Natural killer cell (primary cell): Measurements from ENCODE around the gene CCDC9B. TPM values are rescaled to one million over a fixed set of nuclear protein-coding genes. Genes with fewer than 3 reads are reported as not detected.

ENCODE experiments used
- ATAC-seq, 3 donors: fragments of 150-1000 bp in 2 of 3; fragments of 200-7000 bp in 1 of 3; cut with Tn5 transposase; 1 replicate in 1 of 3; 2 replicates in 2 of 3; pipeline ENCODE4 v1.10.0; 2021; ENCODE audit warnings: mild to moderate bottlenecking in 2 of 3, moderate library complexity in 2 of 3
- DNase-seq, 2 donors: peaks; one replicate each; pipeline versions ENCODE4 v3.0.0 to v3.0.0-alpha.2; 2013 to 2021; ENCODE audit warnings: mixed read lengths in 1 of 2
- H3K27ac ChIP-seq: one replicate; pipeline ENCODE4 v1.5.1; 2013; ENCODE audit warnings: mild to moderate bottlenecking, low read length
- H3K27me3 ChIP-seq: one replicate; pipeline ENCODE4 v1.6.1; 2013; ENCODE audit warnings: low read length; ENCODE audit not compliant: control insufficient read depth, insufficient read depth
- H3K36me3 ChIP-seq: one replicate; pipeline ENCODE4 v1.6.1; 2013; ENCODE audit warnings: low read length; ENCODE audit not compliant: control insufficient read depth, insufficient read depth
- H3K4me1 ChIP-seq: one replicate; pipeline ENCODE4 v1.6.1; 2013; ENCODE audit warnings: low read length; ENCODE audit not compliant: control insufficient read depth, insufficient read depth
- H3K4me3 ChIP-seq: one replicate; pipeline ENCODE4 v1.5.1; 2013; ENCODE audit warnings: low read length
- H3K9me3 ChIP-seq: one replicate; pipeline ENCODE4 v1.6.1; 2013; ENCODE audit warnings: low read length; ENCODE audit not compliant: control insufficient read depth, insufficient read depth
- H3K27ac Mint-ChIP-seq, 2 donors: one replicate each; pipeline ENCODE4 v1.8.0; 2022; ENCODE audit warnings: mild to moderate bottlenecking in 2 of 2, mixed read lengths in 2 of 2, moderate library complexity in 1 of 2
- H3K27me3 Mint-ChIP-seq, 2 donors: one replicate each; pipeline ENCODE4 v1.8.0; 2022; ENCODE audit warnings: low read depth in 2 of 2, mixed read lengths in 2 of 2
- H3K36me3 Mint-ChIP-seq: one replicate; pipeline ENCODE4 v1.8.0; 2022; ENCODE audit warnings: mixed read lengths
- H3K4me1 Mint-ChIP-seq, 2 donors: one replicate each; pipeline ENCODE4 v1.8.0; 2022; ENCODE audit warnings: mixed read lengths in 2 of 2
- H3K4me3 Mint-ChIP-seq: one replicate; pipeline ENCODE4 v1.8.0; 2022; ENCODE audit warnings: mild to moderate bottlenecking, moderate library complexity, mixed read lengths
- H3K9me3 Mint-ChIP-seq, 2 donors: one replicate each; pipeline ENCODE4 v1.8.0; 2022; ENCODE audit warnings: mixed read lengths in 2 of 2
- CTCF ChIP-seq: fragments of 200-600 bp; IDR thresholded peaks from one replicate; pipeline ENCODE4 v1.8.0; 2022; ENCODE audit warnings: antibody characterized with exemption
- WGBS: methylation state at CpG from one replicate; pipeline ENCODE4 v1.1.7; 2013; ENCODE audit warnings: missing lambda C conversion rate; ENCODE audit not compliant: insufficient coverage; 5-methylcytosine and 5-hydroxymethylcytosine counted together
- intact Hi-C: fragments of 100-400 bp; cut with micrococcal nuclease; formaldehyde crosslinking; loops from one replicate; pipeline ENCODE4 v1.14.2; 2022
- total RNA-seq, 4 donors: library from RNA; stranded (reverse); fragments of 120-200 nt in 1 of 4; gene quantifications; one replicate each; pipeline versions ENCODE4 v1.2.3 to v1.2.4, GENCODE V29; 2013 to 2022

CCDC9B gene
- total RNA-seq, 3 donors from 2014 or later (not counting 1 experiment from before 2014, with no cell fraction given), result 4.4 to 5.3 (median 4.7) TPM

- H3K4me1 ChIP-seq, result peaks cover 4% of the 10 kb centered on the region
- H3K9me3 Mint-ChIP-seq, result no peaks in the 10 kb centered on the region
- H3K36me3 Mint-ChIP-seq, result no peaks in the 10 kb centered on the region
- intact Hi-C loops, result no loop called here
- no peak for DNase-seq
- ATAC-seq, result no peak
- TF ChIP-seq CTCF, result no peak
- no peak overlapping the region for H3K4me3 ChIP-seq
- H3K4me3 Mint-ChIP-seq, result no peak overlapping the region
- peaks cover 0 to 10% of the 10 kb centered on the region in 2 donors for H3K4me1 Mint-ChIP-seq
- H3K27me3 Mint-ChIP-seq, result peaks cover 0 to 9% of the 10 kb centered on the region in 2 donors
- no peak overlapping the region for H3K27ac Mint-ChIP-seq
- no peak overlapping the region for H3K27ac ChIP-seq
- 89% methylated on average over 6 of the region's 7 CpGs for WGBS
- no peaks in the 10 kb centered on the region for H3K9me3 ChIP-seq
- H3K27me3 ChIP-seq, result no peaks in the 10 kb centered on the region
- H3K36me3 ChIP-seq, result no peaks in the 10 kb centered on the region
Observed at GRCh38 chr15:40352281-40352901, 11.7 kb upstream of the CCDC9B start.

- H3K27me3 Mint-ChIP-seq, result no peaks in the 10 kb centered on the region
- no peak overlapping the region for H3K27ac Mint-ChIP-seq
- ATAC-seq, result no peak
- WGBS, result 89% methylated on average over 5 of the region's 5 CpGs
- no peaks in the 10 kb centered on the region for H3K9me3 Mint-ChIP-seq
- intact Hi-C loops, result no loop called here
- Histone ChIP-seq H3K4me1 (peaks cover 9% of the 10 kb centered on the region), H3K9me3 (no peaks in the 10 kb centered on the region), H3K36me3 (no peaks in the 10 kb centered on the region), H3K27me3 (no peaks in the 10 kb centered on the region), H3K27ac (no peak overlapping the region), H3K4me3 (no peak overlapping the region)
- no peak for DNase-seq
- no peaks in the 10 kb centered on the region for H3K36me3 Mint-ChIP-seq
- no peak for TF ChIP-seq CTCF
- H3K4me3 Mint-ChIP-seq, result no peak overlapping the region
- H3K4me1 Mint-ChIP-seq, result peaks cover 0 to 5% of the 10 kb centered on the region in 2 donors
Observed at GRCh38 chr15:40349163-40349562, 8.4 kb upstream of the CCDC9B start.

GRCh38 chr15:40348474-40348870 is 7.7 kb upstream of the CCDC9B start:
- DNase-seq, result no peak
- intact Hi-C loops, result no loop called here
- H3K27ac Mint-ChIP-seq, result no peak overlapping the region
- no peaks in the 10 kb centered on the region for H3K27me3 ChIP-seq
- H3K36me3 Mint-ChIP-seq, result no peaks in the 10 kb centered on the region
- peaks cover 9% of the 10 kb centered on the region for H3K4me1 ChIP-seq
- no peak overlapping the region for H3K4me3 ChIP-seq
- ATAC-seq, result no peak
- no peak for TF ChIP-seq CTCF
- no peaks in the 10 kb centered on the region for H3K9me3 Mint-ChIP-seq
- H3K27ac ChIP-seq, result no peak overlapping the region
- H3K27me3 Mint-ChIP-seq, result no peaks in the 10 kb centered on the region
- H3K4me1 Mint-ChIP-seq, result peaks cover 0 to 5% of the 10 kb centered on the region in 2 donors
- H3K9me3 ChIP-seq, result no peaks in the 10 kb centered on the region
- 85% methylated on average over 5 of the region's 5 CpGs for WGBS
- no peaks in the 10 kb centered on the region for H3K36me3 ChIP-seq
- no peak overlapping the region for H3K4me3 Mint-ChIP-seq
